NOMO-1 treated with dmso at 0.1 percent for 144 hours (cell line): ENCODE measurements around the gene CCS.
A peak's percentile ranks its signal among the peaks of the same experiment; 100 is the strongest.
"Not testable (repeated sequence)": the region's sequence is repeated elsewhere in the genome, so short reads cannot be mapped to it uniquely, and the experiment has no call there.

Experiments
- DNase-seq: peaks from one replicate; lab custom pipeline; 2025; ENCODE audit not compliant: unreplicated experiment; lab: John Stamatoyannopoulos, UW

The CCS gene

DNA sequence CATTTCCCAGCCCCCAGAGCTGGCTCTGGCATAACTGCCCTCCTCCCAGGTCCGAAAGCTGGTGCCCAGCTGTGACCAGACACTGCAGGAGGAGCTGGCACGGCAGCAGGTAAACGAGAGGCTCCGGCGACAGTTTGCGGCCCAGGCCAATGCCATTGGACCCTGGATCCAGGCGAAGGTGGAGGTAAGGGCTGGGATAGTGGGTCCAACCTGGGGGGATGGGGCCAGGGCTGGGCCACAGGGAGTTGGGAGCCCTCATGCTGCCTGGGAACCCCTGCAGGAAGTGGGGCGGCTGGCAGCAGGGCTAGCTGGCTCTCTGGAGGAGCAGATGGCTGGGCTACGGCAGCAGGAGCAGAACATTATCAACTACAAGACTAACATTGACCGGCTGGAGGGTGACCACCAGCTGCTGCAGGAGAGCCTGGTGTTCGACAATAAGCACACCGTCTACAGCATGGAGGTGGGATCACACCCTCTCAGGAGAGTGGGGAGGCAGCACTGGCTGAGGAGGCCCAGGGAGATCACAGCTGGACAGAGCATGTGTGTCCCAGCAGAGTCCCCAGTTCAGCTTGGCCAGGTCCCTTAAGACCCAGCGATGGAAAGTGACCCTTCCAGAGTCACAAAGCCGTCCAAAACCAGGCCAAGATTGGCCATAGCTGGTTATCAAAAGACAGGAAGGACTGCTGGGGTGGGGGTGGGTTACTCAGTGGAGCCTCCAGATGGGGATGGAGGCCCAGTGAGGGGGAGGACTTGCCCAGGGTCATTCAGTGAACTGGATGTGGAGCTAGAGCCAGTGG is 31.6 kb upstream of the CCS start:
- no peak for DNase-seq

DNA sequence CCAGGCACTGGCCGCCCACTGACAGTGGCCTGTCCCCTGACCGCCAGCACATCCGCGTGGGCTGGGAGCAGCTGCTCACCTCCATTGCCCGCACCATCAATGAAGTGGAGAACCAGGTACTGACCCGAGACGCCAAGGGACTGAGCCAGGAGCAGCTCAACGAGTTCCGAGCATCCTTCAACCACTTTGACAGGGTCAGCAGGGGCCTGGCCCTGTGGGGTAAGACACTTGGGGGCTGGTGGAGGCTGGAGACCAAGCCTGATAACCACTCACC is 31.1 kb upstream of the CCS start:
- DNase-seq = no peak

DNA sequence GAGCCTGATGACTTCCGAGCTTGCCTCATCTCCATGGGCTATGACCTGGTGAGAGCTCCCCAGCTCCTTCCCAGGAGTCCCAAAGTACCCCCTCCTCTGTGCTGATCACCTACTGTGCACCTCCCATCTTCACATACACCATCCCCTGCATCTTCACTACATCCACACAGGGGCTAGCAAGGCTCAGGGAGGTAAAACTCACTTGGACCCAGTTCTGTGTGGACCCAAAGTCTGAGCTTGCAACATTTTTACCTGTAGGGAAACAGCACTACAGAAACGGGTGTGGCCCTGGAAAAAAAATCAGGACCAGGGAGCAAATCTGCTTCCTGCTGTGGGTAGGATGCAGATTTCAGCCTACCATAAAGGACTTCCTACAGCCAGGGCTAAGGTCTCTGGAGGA is 30.7 kb upstream of the CCS start:
- no peak for DNase-seq

DNA sequence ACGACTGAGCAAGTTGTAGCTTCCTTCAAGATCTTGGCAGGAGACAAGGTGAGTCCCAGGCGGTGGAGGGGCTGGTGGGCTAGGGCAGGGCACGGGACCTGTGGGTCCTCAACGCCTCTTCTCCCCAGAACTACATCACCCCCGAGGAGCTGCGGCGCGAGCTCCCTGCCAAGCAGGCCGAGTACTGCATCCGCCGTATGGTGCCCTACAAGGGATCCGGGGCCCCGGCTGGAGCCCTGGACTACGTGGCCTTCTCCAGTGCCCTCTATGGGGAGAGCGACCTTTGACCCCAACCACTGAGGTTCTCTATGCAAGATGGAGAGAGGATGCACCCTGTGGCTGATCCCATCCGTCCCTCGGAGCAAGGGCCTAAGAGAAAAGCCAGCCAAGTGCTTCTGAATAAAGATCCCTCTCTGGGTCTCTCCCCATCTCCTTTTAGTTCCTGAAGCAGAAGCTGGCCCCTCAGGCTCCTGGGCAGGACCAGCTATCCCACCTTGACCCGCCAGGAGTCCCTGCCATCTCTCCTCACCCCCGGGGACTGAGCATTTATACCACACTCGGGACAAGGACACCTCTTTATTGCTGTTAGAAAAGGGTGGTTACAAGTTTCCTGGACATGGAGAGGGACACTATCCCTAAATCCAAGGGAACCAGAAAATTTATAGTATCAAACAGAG is 29.9 kb upstream of the CCS start:
- DNase-seq = no peak

DNA sequence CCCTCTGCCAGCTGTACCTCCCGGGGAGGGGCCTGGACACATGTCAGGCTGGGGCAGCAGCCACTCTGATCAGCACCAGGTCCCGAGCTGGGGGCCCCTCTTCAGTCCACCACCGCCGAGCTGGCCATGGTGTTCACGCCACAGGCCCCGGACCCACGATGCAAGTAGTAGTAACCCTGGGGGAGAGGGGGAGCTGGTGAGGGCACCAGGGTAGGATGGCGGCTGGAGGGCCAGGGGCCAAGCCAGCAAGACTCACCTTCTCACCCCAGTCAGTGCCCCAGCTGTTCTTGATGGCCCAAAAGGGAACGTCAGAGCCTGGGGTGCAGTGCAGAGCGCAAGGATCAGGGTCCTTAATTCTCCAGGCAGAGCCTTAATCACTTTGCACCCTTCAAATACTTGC is 29.2 kb upstream of the CCS start:
- no peak for DNase-seq

DNA sequence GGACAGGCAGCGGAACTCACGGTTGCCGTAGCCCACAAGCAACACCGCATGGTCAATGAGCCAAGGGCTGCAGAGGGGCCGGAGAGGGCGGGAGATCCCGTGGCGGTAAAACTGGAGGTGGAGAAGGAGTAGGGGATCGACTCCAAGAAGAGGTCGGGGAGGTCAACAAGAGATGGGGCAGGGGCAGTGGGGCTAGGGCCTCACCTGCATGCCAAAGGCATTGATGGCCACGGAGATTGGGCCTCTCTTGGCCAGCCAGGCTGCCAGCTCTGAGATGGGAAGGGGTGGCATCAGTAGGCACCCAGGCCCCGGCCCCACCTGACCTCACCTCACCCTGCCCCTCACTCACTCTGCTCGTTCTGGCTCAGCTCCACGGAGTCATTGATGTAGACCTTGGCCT is 28.4 kb upstream of the CCS start:
- no peak for DNase-seq

DNA sequence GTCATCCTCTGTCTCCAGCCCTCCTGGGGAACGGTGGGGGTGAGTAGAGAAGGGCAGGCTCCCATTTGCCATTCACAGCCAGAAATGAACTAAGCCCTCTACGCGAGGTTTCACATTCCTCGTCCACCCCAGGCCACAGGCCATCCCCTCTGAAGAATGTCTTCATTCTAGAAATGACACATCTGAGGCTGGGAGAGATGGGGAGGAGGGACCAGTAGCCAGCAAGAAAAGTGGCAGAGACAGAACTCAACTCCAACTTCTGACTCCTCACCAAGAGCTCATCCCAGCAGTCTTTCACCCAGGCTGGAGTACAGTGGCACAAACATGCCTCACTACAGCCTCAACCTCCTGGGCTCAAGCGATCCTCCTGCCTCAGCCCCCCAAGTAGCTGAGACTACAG is 28.0 kb upstream of the CCS start:
- no peak for DNase-seq

DNA sequence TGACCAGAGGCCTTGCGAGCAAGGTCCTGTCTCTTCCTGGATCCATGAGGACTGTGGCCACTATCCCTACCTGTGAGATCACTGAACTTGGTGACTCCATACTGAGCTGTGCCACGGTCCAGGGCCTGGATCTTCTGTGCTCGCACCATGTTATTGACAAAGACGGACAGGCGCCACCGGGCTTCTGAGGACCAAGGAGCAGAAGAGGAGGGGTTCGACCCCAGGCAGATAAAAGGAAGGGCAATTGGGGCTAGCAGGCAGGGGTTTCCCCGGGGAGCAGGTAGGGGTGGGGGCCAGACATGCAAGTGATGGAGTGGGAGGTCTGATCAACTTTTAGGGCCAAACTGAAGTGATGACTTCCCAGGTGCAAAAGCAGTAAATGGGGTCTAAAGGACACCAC is 26.8 kb upstream of the CCS start:
- no peak for DNase-seq

DNA sequence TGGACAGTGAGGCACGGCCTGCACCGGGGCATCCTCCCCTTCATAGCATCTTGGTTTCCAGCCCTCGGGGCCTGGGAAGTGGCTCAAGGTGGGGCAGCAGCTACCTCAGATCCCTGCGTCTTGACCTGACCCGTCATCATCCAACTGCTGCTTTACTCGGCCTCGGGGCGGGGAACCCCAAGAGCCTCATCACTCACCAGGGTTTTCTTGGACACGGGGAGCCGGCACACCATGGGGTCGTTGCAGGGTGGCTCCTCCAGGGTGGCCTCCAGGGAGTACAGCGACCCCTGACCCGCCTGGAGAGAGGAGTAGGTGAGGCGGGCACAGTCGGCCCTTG is 25.2 kb upstream of the CCS start:
- DNase-seq = no peak

DNA sequence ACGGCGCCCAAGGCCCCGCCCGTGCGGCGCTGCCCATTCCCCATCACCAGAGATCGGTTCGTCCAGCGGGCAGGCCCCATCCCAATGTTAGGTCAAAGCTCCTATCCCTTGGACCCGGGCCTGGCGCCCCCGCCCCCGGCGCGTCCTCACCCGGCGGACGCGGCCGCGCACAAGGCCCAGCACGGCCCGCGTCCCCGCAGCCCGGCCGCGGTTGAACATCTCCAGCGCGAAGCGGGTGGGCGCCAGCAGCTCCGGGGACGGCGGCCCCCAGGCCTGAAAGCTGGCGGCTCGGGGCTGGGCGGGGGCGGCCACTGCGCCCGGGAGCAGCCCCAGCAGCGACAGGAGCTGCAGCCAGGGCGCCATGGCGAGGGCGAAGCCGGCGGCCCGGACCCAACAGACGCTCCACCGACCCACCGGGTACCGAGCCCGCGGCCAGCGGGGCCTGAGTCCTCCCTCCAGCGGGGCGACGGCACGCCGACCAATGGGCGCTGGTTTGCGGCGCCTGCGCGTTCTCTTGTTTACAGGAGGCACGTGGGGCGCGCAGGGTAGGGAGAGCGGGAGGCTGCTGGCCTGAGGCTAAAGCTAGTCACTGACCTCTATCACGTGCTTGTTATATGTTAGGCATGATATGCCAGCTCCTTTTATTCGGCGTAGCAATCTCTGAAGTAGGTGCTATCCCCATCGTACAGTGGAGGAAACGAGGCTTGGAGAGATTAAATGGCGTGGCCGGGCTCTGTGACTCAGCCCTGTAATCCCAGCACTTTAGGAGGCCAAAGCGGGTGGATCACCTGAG is 24.7 kb upstream of the CCS start, which contains the start of gene CTSF:
CTSF (minus strand) TSS at position 483 of the 793 bp plus-strand sequence; CDS start at position 363, 120 bp downstream.
- DNase-seq = peak; percentile 26

DNA sequence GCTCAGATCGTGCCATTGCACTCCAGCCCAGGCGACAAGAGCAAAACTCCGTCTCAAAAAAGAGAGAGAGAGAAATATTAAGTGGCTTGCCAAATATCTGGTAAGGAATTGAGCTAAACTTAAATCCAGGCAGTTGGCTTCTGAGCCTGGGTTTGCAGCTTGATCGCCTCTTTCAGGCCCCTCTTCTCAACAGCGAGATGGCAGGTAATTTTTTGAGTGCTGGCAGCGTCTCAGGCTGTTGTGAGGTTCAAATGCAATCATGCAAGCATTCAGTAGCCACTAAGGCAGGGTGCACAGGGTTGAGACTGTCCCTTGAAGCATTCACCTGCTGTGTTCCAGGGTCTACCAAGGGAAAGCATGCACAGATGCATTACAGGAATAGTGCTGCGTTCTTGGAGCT is 23.9 kb upstream of the CCS start:
- DNase-seq = no peak

DNA sequence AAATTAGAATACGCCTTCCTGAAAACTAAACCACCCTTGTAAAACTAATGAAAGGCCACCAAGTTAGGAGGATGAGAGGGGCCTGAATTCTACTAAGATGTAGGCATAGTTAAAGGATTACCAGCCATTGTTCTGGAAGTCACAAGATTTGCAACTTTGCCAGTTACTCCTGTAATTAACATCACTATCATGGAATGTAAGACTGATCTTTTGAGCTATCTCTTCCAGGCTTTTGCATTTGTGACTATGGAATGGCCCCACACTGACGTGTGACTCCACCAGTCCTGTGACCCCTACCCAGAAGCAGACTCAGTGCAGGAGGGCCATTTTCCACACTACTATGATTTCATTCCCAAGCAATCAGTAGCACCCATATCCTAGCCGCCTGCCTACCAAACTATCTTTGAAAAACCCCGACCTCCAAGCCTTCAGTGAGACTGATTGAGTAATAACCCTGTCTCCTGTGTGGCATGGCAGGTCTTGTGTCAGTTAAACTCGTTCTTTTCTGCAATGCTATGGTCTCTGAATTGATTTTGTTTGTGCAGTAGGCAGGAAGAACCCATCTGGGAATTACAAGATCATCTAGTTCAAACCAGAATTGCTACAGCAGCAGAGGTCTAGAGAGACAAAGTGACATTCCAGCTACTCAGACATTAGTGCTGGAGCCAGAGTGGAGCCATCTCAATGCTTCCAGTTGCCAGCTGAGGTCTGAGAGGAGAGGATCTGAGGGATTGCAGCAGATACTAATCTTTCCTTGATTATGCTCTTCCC is 22.7 kb upstream of the CCS start:
- DNase-seq = no peak

DNA sequence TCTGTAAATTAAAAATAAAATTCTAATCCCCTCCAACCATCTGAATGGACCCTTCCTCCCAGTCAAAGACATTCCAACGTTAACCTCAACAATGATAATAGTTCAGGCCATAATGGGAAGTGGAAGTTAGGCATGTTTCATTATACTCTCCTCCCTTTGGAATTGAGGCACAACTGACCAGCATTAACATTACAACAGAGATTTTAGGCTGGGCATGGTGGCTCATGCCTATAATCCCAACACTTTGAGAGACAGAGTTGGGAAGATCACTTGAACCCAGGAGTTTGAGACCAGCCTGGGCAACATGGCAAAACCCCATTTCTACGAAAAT is 22.2 kb upstream of the CCS start:
- no peak for DNase-seq

DNA sequence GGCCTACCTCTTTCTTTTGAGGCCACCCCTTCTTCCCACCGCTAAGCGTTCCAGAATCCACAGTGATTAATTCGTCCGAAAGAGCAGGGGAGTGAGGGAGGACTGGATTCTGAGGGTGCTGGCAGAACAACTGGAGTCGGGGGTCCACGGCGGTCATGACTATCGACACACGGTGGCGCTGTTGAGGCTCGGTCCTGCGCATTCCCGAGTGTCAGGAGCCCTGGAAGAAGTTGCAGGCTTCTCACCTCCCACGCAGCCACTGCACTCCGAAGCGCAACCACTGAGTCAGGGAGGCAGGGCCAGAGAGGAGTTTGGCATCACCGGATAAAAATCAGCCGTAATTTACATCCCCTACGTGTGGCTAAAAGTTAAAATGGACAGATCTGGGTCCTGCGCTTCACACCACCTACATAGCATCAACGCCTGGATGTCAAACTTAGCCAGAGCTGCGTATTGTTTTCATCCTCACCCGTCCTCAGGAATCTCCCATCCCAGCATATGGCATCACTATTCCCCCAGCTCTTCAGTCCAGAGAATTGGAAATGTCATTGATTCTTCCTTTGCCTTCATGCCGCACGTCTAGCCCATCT is 13.9 kb upstream of the CCS start:
- peak; percentile 27 for DNase-seq

DNA sequence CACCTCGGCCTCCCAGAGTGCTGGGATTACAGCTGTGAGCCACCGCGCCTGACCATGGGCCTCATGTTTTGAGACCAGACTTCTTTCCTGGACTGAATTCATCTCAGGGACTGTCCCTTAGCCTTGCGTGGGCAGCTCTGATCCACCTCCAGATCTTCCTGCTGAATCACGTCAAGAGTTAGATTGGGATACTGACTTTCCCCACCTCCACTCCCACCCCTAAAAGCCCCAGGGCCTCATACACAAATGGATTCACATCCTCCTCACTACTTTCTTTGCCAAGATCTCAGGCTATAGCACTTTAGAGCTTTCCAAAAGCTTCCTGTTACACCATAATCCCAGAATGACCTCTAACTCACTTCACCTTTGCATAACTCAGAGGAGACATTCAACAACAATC is 12.2 kb upstream of the CCS start:
- DNase-seq = no peak

DNA sequence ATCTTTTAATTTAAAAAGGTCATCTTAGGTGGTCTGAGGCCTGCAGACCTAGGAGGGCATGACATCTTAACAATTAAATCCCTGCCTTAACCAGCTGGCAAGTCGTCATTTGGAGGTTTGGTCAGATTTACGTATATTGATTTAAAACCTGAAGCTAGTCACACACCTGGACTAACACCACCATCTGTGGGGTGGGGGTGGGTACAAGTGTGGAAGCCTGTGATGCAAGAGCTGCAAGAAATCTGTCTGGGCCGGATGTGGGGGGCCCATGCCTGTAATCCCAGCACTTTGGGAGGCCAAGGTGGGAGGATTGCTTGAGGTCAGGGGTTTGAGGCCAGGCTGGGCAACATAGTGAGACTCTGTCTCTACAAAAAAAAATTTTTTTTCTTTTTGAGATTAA is 11.7 kb upstream of the CCS start:
- no peak for DNase-seq

DNA sequence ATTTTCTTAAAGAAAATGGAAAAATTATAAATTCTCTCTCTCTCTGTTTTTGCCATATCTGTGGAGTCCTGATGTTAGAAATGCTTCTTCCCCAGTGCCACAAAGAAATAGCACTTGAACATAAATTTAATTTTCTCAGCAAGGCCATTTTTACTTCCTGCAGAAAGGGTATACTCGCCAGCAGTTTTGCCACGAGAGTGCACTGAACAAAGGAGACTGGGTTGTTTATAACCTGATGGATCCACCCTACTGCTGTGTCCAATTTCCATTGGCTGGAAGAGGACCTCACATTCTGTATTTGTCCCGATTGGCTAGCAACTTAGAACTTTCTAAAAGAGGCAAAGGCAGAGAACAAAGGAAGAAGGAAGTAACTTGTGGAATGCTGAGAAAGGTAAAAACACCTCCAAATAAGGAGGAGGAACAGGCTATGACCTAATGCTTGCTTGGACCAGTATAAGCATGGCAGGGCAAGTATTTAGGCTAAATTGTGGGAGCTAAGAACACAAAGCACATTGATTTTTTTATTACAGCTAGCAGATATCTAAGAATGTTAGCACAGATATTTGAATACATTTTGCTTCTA is 10.3 kb upstream of the CCS start:
- DNase-seq = not testable (repeated sequence)

DNA sequence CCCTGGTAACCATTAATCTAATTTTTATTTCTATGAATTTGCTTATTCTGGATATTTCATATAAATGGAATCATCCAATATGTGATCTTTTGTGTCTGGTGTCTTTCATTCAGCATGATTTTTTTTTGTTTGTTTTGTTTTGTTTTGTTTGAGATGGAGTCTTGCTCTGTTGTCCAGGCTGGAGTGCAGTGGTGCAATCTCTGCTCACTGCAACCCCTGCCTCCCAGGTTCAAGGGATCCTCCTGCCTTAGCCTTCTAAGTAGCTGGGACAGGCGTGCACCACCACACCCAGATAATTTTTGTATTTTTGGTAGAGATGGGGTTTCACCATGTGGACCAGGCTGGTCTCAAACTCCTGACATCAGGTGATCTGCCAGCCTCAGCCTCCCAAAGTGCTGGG is 7.5 kb upstream of the CCS start:
- not testable (repeated sequence) for DNase-seq

DNA sequence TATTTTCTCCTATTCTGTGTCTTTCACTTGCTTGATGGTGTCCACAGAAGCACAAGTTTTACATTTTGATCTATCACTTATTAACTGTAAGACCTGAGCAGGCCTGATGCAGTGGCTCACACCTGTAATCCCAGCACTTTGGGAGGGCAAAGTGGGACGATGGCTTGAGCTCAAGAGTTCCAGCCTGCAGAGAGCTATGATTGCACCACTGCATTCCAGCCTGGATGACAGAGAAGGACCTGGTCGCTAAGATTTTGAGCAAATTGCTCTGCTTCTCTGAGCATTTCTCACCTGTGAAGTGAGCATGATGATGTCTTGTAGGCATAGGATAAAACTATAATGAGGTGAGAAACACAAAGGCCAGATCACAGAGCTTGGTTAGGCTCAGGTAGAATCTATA is 6.8 kb upstream of the CCS start:
- no peak for DNase-seq

DNA sequence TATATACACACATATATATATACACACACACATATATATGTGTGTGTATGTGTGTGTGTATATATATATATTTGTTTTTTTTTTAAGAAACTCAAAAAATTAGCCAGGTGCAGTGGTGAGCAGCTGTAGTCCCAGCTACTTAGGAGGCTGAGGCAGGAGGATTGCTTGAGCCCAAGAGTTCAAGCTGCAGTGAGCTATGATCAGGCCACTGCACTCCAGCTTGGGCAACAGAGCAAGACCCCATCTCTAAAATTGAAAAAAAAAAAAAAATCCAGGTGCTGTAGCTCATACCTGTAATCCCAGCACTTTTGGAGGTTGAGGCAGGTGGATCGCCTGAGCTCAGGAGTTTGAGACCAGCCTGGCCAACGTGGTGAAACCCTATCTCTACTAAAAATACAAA is 3.7 kb upstream of the CCS start:
- not testable (repeated sequence) for DNase-seq
